ENCODE results near the gene TAOK3. TPM values are rescaled to one million over a fixed set of nuclear protein-coding genes. Genes with fewer than 3 reads are reported as not detected.

The TAOK3 gene
- total and polyA plus RNA-seq, 2 donors (not counting 1 experiment from before 2014, with no cell fraction given): 30.0 to 80.4 TPM

DNA sequence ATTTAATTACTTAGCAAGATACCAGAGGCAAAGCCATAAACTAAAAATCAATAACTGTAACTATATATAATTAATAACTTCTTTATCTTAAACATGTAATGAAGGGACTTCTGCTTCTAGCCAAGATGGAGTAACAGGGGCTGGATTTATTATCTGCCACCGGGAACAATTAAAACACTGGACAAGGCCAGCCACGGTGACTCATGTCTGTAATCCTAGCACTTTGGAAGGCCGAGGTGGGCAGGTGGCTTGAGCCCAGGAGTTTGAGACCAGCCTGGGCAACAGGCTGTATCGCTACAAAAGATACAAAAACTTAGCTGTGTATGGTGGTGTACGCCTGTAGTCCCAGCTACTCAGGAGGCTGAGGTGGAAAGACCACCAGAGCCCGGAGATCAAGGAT lies 113.6 kb downstream of the TAOK3 start:
- Histone ChIP-seq H3K27ac (ENCODE audit: low read length in 2 of 2) (no peak overlapping the region), H4K20me1 (ENCODE audit: control insufficient read depth, insufficient read depth, low read length, poor library complexity, severe bottlenecking) (no peaks in the 10 kb centered on the region), H3K79me2 (ENCODE audit: control insufficient read depth, insufficient read depth, low read length) (peaks cover 27% of the 10 kb centered on the region), H3K9ac (ENCODE audit: low read length) (no peak overlapping the region), H3K27me3 (replicated peaks in 1 of 4; ENCODE audit: control extremely low read depth in 1 of 4, control insufficient read depth in 3 of 4, insufficient read depth in 4 of 4, low read length in 3 of 4) (no peaks in the 10 kb centered on the region), H3K4me2 (replicated peaks; ENCODE audit: low read depth, low read length, poor library complexity, severe bottlenecking) (no peak overlapping the region), H3K4me3 (ENCODE audit: control extremely low read depth in 1 of 5, extremely low read depth in 1 of 5, insufficient read depth in 1 of 5, low read depth in 2 of 5, low read length in 4 of 5) (no peak overlapping the region), H3K4me1 (ENCODE audit: control insufficient read depth in 2 of 2, insufficient read depth in 2 of 2, low read length in 2 of 2) (no peaks in the 10 kb centered on the region), H3K36me3 (replicated peaks in 1 of 2; ENCODE audit: control extremely low read depth in 1 of 2, control insufficient read depth in 1 of 2, extremely low read depth in 1 of 2, insufficient read depth in 2 of 2, low read length in 1 of 2) (peaks cover 11 to 30% of the 10 kb centered on the region in 2 experiments), H2AFZ (ENCODE audit: insufficient read depth, low read depth, low read length, poor library complexity, severe bottlenecking) (no peak overlapping the region), H3K9me3 (ENCODE audit: control extremely low read depth in 1 of 3, control insufficient read depth in 2 of 3, insufficient read depth in 1 of 3, low read length in 2 of 3) (peaks cover 0 to 3% (median 2%) of the 10 kb centered on the region in 3 donors)
- peaks cover 8% of the 10 kb centered on the region for H3K4me1 Mint-ChIP-seq
- no peaks in the 10 kb centered on the region for H3K27me3 Mint-ChIP-seq
- intact Hi-C loops (cut with micrococcal nuclease): no loop called here
- no peak for DNase-seq
- H3K27ac Mint-ChIP-seq: no peak overlapping the region
- TF ChIP-seq, protein P1, sequence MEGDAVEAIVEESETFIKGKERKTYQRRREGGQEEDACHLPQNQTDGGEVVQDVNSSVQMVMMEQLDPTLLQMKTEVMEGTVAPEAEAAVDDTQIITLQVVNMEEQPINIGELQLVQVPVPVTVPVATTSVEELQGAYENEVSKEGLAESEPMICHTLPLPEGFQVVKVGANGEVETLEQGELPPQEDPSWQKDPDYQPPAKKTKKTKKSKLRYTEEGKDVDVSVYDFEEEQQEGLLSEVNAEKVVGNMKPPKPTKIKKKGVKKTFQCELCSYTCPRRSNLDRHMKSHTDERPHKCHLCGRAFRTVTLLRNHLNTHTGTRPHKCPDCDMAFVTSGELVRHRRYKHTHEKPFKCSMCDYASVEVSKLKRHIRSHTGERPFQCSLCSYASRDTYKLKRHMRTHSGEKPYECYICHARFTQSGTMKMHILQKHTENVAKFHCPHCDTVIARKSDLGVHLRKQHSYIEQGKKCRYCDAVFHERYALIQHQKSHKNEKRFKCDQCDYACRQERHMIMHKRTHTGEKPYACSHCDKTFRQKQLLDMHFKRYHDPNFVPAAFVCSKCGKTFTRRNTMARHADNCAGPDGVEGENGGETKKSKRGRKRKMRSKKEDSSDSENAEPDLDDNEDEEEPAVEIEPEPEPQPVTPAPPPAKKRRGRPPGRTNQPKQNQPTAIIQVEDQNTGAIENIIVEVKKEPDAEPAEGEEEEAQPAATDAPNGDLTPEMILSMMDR (IDR thresholded peaks at IDR 0.05): no peak
- TF ChIP-seq EZH2 (IDR thresholded peaks at IDR 0.05; ENCODE audit: borderline replicate concordance, insufficient read depth, low read depth, low read length, poor library complexity, severe bottlenecking): no peak
- POLR2A ChIA-PET: no interaction called here
- H3K4me3 Mint-ChIP-seq: no peak overlapping the region
- H3K9me3 Mint-ChIP-seq (ENCODE audit: insufficient read depth): peaks cover 7% of the 10 kb centered on the region
- no peak for ATAC-seq (ENCODE audit: low read depth)
- CTCF ChIA-PET: no interaction called here
- WGBS (ENCODE audit: insufficient coverage): 97% methylated on average over 5 of the region's 6 CpGs

DNA sequence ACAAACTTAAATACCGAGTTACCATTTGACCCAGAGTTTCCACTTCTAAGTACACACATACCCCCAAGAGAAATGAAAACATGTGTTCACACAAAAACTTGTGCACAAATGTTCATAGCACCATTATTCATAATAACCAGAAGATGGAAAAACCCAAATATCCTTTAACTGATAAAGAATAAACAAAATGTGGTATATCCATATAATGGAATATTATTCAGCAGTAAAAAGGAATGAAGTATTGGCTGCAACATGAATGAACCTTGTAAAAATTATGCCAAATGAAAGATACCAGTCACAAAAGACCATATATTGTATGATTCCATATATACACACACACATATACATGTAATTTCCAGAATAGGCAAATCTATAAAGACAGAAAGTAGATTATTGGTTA lies 116.4 kb downstream of the TAOK3 start:
- Mint-ChIP-seq H3K27me3 (no peaks in the 10 kb centered on the region), H3K4me3 (no peak overlapping the region), H3K9me3 (ENCODE audit: insufficient read depth) (peaks cover 7% of the 10 kb centered on the region), H3K27ac (no peak overlapping the region), H3K4me1 (peaks cover 5% of the 10 kb centered on the region)
- TF ChIP-seq, protein P1 (IDR thresholded peaks at IDR 0.05): no peak
- no peak for TF ChIP-seq EZH2 (IDR thresholded peaks at IDR 0.05; ENCODE audit: borderline replicate concordance, insufficient read depth, low read depth, low read length, poor library complexity, severe bottlenecking)
- no peak overlapping the region for H3K4me3 ChIP-seq (ENCODE audit: control extremely low read depth in 1 of 5, extremely low read depth in 1 of 5, insufficient read depth in 1 of 5, low read depth in 2 of 5, low read length in 4 of 5)
- no peaks in the 10 kb centered on the region for H3K4me1 ChIP-seq (ENCODE audit: control insufficient read depth in 2 of 2, insufficient read depth in 2 of 2, low read length in 2 of 2)
- peaks cover 28% of the 10 kb centered on the region for H3K79me2 ChIP-seq (ENCODE audit: control insufficient read depth, insufficient read depth, low read length)
- intact Hi-C loops (cut with micrococcal nuclease): no loop called here
- H3K4me2 ChIP-seq (replicated peaks; ENCODE audit: low read depth, low read length, poor library complexity, severe bottlenecking): no peak overlapping the region
- no peak overlapping the region for H2AFZ ChIP-seq (ENCODE audit: insufficient read depth, low read depth, low read length, poor library complexity, severe bottlenecking)
- no peaks in the 10 kb centered on the region for H3K27me3 ChIP-seq (replicated peaks in 1 of 4; ENCODE audit: control extremely low read depth in 1 of 4, control insufficient read depth in 3 of 4, insufficient read depth in 4 of 4, low read length in 3 of 4)
- WGBS (ENCODE audit: insufficient coverage): 100% methylated on average over 1 of the region's 1 CpG
- H3K27ac ChIP-seq (ENCODE audit: low read length in 2 of 2): no peak overlapping the region
- ATAC-seq (ENCODE audit: low read depth) (no peak), DNase-seq (no peak)
- peaks cover 13 to 19% of the 10 kb centered on the region in 2 experiments for H3K36me3 ChIP-seq (replicated peaks in 1 of 2; ENCODE audit: control extremely low read depth in 1 of 2, control insufficient read depth in 1 of 2, extremely low read depth in 1 of 2, insufficient read depth in 2 of 2, low read length in 1 of 2)
- H3K9me3 ChIP-seq (ENCODE audit: control extremely low read depth in 1 of 3, control insufficient read depth in 2 of 3, insufficient read depth in 1 of 3, low read length in 2 of 3): peaks cover 0 to 3% (median 2%) of the 10 kb centered on the region in 3 donors
- ChIA-PET CTCF (no interaction called here), POLR2A (no interaction called here)
- no peaks in the 10 kb centered on the region for H4K20me1 ChIP-seq (ENCODE audit: control insufficient read depth, insufficient read depth, low read length, poor library complexity, severe bottlenecking)
- H3K9ac ChIP-seq (ENCODE audit: low read length): no peak overlapping the region

All from B cell (primary cell).